Upper lobe of right lung (tissue), 1 donor: ENCODE data around the gene SEC14L3. TPM values are rescaled to one million over a fixed set of nuclear protein-coding genes. Genes with fewer than 3 reads are reported as not detected.

Experiments
- ATAC-seq: fragments of 200-7000 bp; cut with Tn5 transposase; one replicate; pipeline ENCODE4 v1.9.1; 2020; ENCODE audit warnings: mild to moderate bottlenecking, moderate library complexity
- DNase-seq: peaks from one replicate; pipeline ENCODE4 v3.0.0-alpha.2; 2020
- H3K27ac ChIP-seq: fragments of 200-600 bp; one replicate; pipeline ENCODE4 v1.8.0; 2022
- H3K27me3 ChIP-seq: fragments of 200-600 bp; one replicate; pipeline ENCODE4 v1.8.0; 2022; ENCODE audit warnings: mild to moderate bottlenecking
- H3K36me3 ChIP-seq: fragments of 200-600 bp; one replicate; pipeline ENCODE4 v1.8.0; 2022
- H3K4me1 ChIP-seq: fragments of 200-600 bp; one replicate; pipeline ENCODE4 v1.8.0; 2022
- H3K4me3 ChIP-seq: fragments of 200-600 bp; one replicate; pipeline ENCODE4 v1.8.0; 2022; ENCODE audit warnings: mild to moderate bottlenecking
- H3K9me3 ChIP-seq: fragments of 200-600 bp; one replicate; pipeline ENCODE4 v1.8.0; 2022
- intact Hi-C: fragments of 100-400 bp; cut with DNase I; formaldehyde crosslinking; loops from one replicate; pipeline ENCODE4 v1.11.0; 2022
- total RNA-seq: library from RNA; stranded (reverse); fragmentation: NEBNext Ultra II Directional; extraction: Animal tissue kit (Norgen Biotek cat#: 25700); gene quantifications from one replicate; pipeline ENCODE4 v1.2.1, GENCODE V29; 2021
- TF ChIP-seq, protein P1 (sequence below): fragments of 200-600 bp; IDR thresholded peaks from one replicate; pipeline ENCODE4 v1.8.0; 2022; ENCODE audit warnings: antibody characterized with exemption
- donor health status: DM: no; HTN: yes; CAD: no; lungs with severe emphysema.

Gene SEC14L3
- total RNA-seq, 1 donor from 2014 or later, result not detected

DNA sequence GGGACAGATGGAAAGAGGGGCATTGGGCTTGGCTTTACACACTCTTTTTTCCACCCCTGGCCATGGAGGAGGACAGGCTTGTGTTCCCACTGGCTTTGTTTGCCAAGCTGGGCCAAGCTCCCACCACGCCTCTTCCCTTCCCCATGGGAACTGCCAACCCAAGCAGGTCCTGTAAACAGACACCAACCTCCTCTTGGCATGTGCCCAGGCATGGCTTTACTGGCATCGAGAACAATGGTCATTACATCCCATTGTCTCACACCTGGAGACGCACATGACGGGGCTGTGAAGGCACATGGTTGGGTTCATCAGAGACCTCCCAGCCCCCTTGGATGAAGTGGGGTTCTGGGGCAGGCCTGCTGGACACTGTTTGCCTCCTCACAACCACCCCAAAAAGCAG, 11.7 kb downstream of the SEC14L3 start:
- Histone ChIP-seq H3K36me3 (no peaks in the 10 kb centered on the region), H3K27ac (no peak overlapping the region), H3K9me3 (no peaks in the 10 kb centered on the region), H3K4me3 (no peak overlapping the region), H3K27me3 (no peaks in the 10 kb centered on the region), H3K4me1 (no peaks in the 10 kb centered on the region)
- no peak for DNase-seq
- no peak for ATAC-seq
- TF ChIP-seq, protein P1, sequence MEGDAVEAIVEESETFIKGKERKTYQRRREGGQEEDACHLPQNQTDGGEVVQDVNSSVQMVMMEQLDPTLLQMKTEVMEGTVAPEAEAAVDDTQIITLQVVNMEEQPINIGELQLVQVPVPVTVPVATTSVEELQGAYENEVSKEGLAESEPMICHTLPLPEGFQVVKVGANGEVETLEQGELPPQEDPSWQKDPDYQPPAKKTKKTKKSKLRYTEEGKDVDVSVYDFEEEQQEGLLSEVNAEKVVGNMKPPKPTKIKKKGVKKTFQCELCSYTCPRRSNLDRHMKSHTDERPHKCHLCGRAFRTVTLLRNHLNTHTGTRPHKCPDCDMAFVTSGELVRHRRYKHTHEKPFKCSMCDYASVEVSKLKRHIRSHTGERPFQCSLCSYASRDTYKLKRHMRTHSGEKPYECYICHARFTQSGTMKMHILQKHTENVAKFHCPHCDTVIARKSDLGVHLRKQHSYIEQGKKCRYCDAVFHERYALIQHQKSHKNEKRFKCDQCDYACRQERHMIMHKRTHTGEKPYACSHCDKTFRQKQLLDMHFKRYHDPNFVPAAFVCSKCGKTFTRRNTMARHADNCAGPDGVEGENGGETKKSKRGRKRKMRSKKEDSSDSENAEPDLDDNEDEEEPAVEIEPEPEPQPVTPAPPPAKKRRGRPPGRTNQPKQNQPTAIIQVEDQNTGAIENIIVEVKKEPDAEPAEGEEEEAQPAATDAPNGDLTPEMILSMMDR, result no peak
- intact Hi-C loops, result no loop called here

GRCh38 chr22:30459181-30460052, 12.4 kb downstream of the SEC14L3 start:
- Histone ChIP-seq H3K36me3 (no peaks in the 10 kb centered on the region), H3K27me3 (no peaks in the 10 kb centered on the region), H3K27ac (no peak overlapping the region), H3K4me1 (no peaks in the 10 kb centered on the region), H3K4me3 (no peak overlapping the region), H3K9me3 (no peaks in the 10 kb centered on the region)
- ATAC-seq (no peak), DNase-seq (no peak)
- TF ChIP-seq, protein P1, result no peak
- intact Hi-C loops, result no loop called here

- H3K27me3 ChIP-seq, result no peaks in the 10 kb centered on the region
- no peak overlapping the region for H3K4me3 ChIP-seq
- no peaks in the 10 kb centered on the region for H3K36me3 ChIP-seq
- DNase-seq (no peak), ATAC-seq (no peak)
- H3K27ac ChIP-seq, result no peak overlapping the region
- intact Hi-C loops, result no loop called here
- no peaks in the 10 kb centered on the region for H3K4me1 ChIP-seq
- no peaks in the 10 kb centered on the region for H3K9me3 ChIP-seq
- TF ChIP-seq, protein P1, result no peak
Measured at GRCh38 chr22:30457981-30458380, 13.8 kb downstream of the SEC14L3 start.

- no peak overlapping the region for H3K27ac ChIP-seq
- no peaks in the 10 kb centered on the region for H3K36me3 ChIP-seq
- TF ChIP-seq, protein P1, result no peak
- DNase-seq (no peak), ATAC-seq (no peak)
- H3K4me3 ChIP-seq, result no peak overlapping the region
- intact Hi-C loops, result no loop called here
- no peaks in the 10 kb centered on the region for H3K9me3 ChIP-seq
- H3K27me3 ChIP-seq, result no peaks in the 10 kb centered on the region
- H3K4me1 ChIP-seq, result no peaks in the 10 kb centered on the region
Measured at GRCh38 chr22:30455075-30455840, 16.6 kb downstream of the SEC14L3 start.

- Histone ChIP-seq H3K9me3 (no peaks in the 10 kb centered on the region), H3K4me1 (no peaks in the 10 kb centered on the region), H3K27ac (no peak overlapping the region), H3K36me3 (no peaks in the 10 kb centered on the region), H3K4me3 (no peak overlapping the region), H3K27me3 (no peaks in the 10 kb centered on the region)
- intact Hi-C loops, result no loop called here
- TF ChIP-seq, protein P1, result no peak
- DNase-seq, result peak; percentile 82
- ATAC-seq, result peak; percentile 59
Measured at GRCh38 chr22:30453731-30454510, 17.9 kb downstream of the SEC14L3 start.
